CD4-positive, alpha-beta T cell (primary cell): ENCODE data around the gene KCNJ10. TPM values are rescaled to one million over a fixed set of nuclear protein-coding genes. Genes with fewer than 3 reads are reported as not detected.

Source experiments
- ATAC-seq: fragments of 200-7000 bp; cut with Tn5 transposase; one replicate; pipeline ENCODE4 v1.10.0; 2022; ENCODE audit warnings: mild to moderate bottlenecking; ENCODE audit not compliant: poor library complexity
- CTCF ChIA-PET: fragments of 350-600 bp; sonication (Branson Sonifier 250); formaldehyde crosslinking; loops from one replicate; lab custom pipeline; 2021; ENCODE audit warnings: antibody characterized with exemption, inconsistent platforms; lab: Charles Lee
- POLR2A ChIA-PET: fragments of 350-600 bp; sonication (Branson Sonifier 250); formaldehyde crosslinking; loops from one replicate; lab custom pipeline; 2021; ENCODE audit warnings: antibody characterized with exemption, inconsistent platforms; lab: Charles Lee
- DNase-seq, 14 experiments: peaks; one replicate each; pipeline ENCODE4 v3.0.0-alpha.2; 2013 to 2020; ENCODE audit warnings: mixed read lengths in 2 of 14
- H3K27ac ChIP-seq, 2 donors: one replicate each; pipeline versions ENCODE4 v1.5.1 to v1.7.0; 2013; ENCODE audit warnings: low read length in 2 of 2, low read depth in 1 of 2, mild to moderate bottlenecking in 1 of 2
- H3K27me3 ChIP-seq, 2 experiments: 1 replicate in 1 of 2; 2 replicates in 1 of 2; pipeline versions ENCODE4 v1.6.1 to v1.7.0; 2013; ENCODE audit warnings: low read length in 2 of 2, control low read depth in 1 of 2, mild to moderate bottlenecking in 1 of 2, moderate library complexity in 1 of 2; ENCODE audit not compliant: insufficient read depth in 2 of 2, control insufficient read depth in 1 of 2
- H3K36me3 ChIP-seq: one replicate; pipeline ENCODE4 v1.6.1; 2013; ENCODE audit warnings: low read length, control low read depth; ENCODE audit not compliant: insufficient read depth
- H3K4me1 ChIP-seq: one replicate; pipeline ENCODE4 v1.6.1; 2013; ENCODE audit warnings: low read length, control low read depth; ENCODE audit not compliant: insufficient read depth
- H3K4me3 ChIP-seq: one replicate; pipeline ENCODE4 v1.5.1; 2013; ENCODE audit warnings: mild to moderate bottlenecking, low read length, moderate library complexity
- H3K9me3 ChIP-seq, 2 experiments: 1 replicate in 1 of 2; 2 replicates in 1 of 2; pipeline versions ENCODE4 v1.6.1 to v1.7.0; 2013; ENCODE audit warnings: low read length in 2 of 2, mild to moderate bottlenecking in 2 of 2, control low read depth in 1 of 2, moderate library complexity in 1 of 2; ENCODE audit not compliant: control insufficient read depth in 1 of 2, insufficient read depth in 1 of 2
- H3K27ac Mint-ChIP-seq: one replicate; pipeline ENCODE4 v1.8.0; 2020; ENCODE audit warnings: mixed read lengths
- H3K27me3 Mint-ChIP-seq: one replicate; pipeline ENCODE4 v1.8.0; 2021; ENCODE audit warnings: mixed read lengths
- H3K36me3 Mint-ChIP-seq: one replicate; pipeline ENCODE4 v1.8.0; 2021; ENCODE audit warnings: low read depth, mixed read lengths
- H3K4me1 Mint-ChIP-seq: one replicate; pipeline ENCODE4 v1.8.0; 2021; ENCODE audit warnings: low read depth, mixed read lengths
- H3K4me3 Mint-ChIP-seq: one replicate; pipeline ENCODE4 v1.8.0; 2020; ENCODE audit warnings: mild to moderate bottlenecking, mixed read lengths
- H3K9me3 Mint-ChIP-seq: one replicate; pipeline ENCODE4 v1.8.0; 2020; ENCODE audit warnings: mixed read lengths
- CTCF ChIP-seq: fragments of 200-600 bp; IDR thresholded peaks from one replicate; pipeline ENCODE4 v1.8.0; 2022; ENCODE audit warnings: antibody characterized with exemption, mild to moderate bottlenecking
- intact Hi-C, 2 experiments: fragments of 100-400 bp; cut with DNase I in 1 of 2; cut with micrococcal nuclease in 1 of 2; formaldehyde crosslinking; loops; one replicate each; pipeline versions ENCODE4 v1.15.1 to v1.9.0; 2023 to 2025; cut with DNase I, micrococcal nuclease
- total RNA-seq, 174 experiments: library from RNA in 2 of 174; stranded (reverse) in 2 of 174; gene quantifications; one replicate each; pipeline ENCODE4 v1.2.3 and lab custom pipeline; 2021 to 2026

Gene KCNJ10
- total RNA-seq, 2 experiments from 2014 or later = not detected

DNA sequence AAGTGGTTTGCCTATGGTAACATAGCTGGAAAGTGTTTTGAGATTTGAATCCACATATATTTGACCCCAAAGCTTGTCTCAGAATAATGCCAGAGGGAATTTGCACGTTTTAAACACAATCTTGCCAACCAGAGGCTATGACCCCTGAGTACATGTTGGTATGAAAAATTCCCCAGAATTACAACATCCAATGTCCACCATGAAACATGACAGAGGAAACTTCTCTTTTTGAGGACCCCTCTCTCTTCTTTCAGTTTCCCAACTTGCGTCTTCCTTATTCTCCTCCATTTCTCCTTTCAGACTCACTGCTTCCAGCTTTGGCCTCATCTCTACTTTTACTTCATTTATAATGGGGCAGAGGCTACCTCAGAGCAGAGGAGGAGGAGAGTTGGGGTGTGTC is 5.9 kb upstream of the KCNJ10 start:
- Mint-ChIP-seq H3K4me1 (peaks cover under 1% of the 10 kb centered on the region), H3K27me3 (peaks cover 82% of the 10 kb centered on the region), H3K36me3 (no peaks in the 10 kb centered on the region), H3K4me3 (no peak overlapping the region), H3K9me3 (no peaks in the 10 kb centered on the region), H3K27ac (no peak overlapping the region)
- ATAC-seq (no peak), DNase-seq (peak in 1 of 14 experiments; percentile 26)
- ChIA-PET POLR2A (no interaction called here), CTCF (interaction anchor here (1.2 kb wide), 1 partner anchor 10 kb away, joined by 4 read pairs; no protein-coding TSS in a partner anchor)
- Histone ChIP-seq H3K27me3 (peaks cover 28 to 46% of the 10 kb centered on the region in 2 experiments), H3K4me3 (no peak overlapping the region), H3K27ac (no peak overlapping the region), H3K36me3 (no peaks in the 10 kb centered on the region), H3K4me1 (peaks cover 1% of the 10 kb centered on the region), H3K9me3 (no peaks in the 10 kb centered on the region)
- TF ChIP-seq CTCF = no peak
- intact Hi-C loops = no loop called here

- POLR2A ChIA-PET = no interaction called here
- intact Hi-C loops = no loop called here
- TF ChIP-seq CTCF = no peak
- Histone ChIP-seq H3K36me3 (no peaks in the 10 kb centered on the region), H3K9me3 (no peaks in the 10 kb centered on the region), H3K4me3 (no peak overlapping the region), H3K27ac (no peak overlapping the region), H3K4me1 (peaks cover 10% of the 10 kb centered on the region), H3K27me3 (peaks cover 26 to 42% of the 10 kb centered on the region in 2 experiments)
- Mint-ChIP-seq H3K27ac (no peak overlapping the region), H3K9me3 (no peaks in the 10 kb centered on the region), H3K4me1 (peaks cover 8% of the 10 kb centered on the region), H3K27me3 (peaks cover 80% of the 10 kb centered on the region), H3K4me3 (no peak overlapping the region), H3K36me3 (no peaks in the 10 kb centered on the region)
- no peak for ATAC-seq
- no peak for DNase-seq
- CTCF ChIA-PET = interaction anchor here (1.2 kb wide), 1 partner anchor 11 kb away, joined by 4 read pairs; no protein-coding TSS in a partner anchor
Measured at GRCh38 chr1:160074865-160075264, 4.9 kb upstream of the KCNJ10 start.

DNA sequence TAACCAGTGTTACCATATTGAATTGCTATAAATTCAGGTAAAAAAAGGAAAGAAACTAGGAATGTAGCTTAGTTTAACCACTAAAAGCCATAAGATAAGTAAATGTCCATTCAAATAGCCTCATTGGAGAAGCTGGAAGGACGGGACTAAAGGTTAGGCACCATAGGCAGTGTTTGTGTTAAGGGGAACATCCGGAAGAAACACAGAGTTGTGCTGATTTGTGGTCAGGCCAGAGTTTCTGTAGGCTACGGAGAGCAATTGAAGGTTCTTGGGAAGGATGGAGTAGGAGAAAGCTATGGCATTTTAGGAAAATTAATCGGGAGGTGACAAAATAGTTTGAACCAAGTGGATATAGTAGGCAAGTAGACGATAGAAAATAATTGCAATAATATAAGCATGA is 1.3 kb upstream of the KCNJ10 start:
- no peak for TF ChIP-seq CTCF
- Mint-ChIP-seq H3K4me1 (peaks cover 8% of the 10 kb centered on the region), H3K36me3 (no peaks in the 10 kb centered on the region), H3K27ac (no peak overlapping the region), H3K27me3 (peaks cover 56% of the 10 kb centered on the region), H3K9me3 (no peaks in the 10 kb centered on the region), H3K4me3 (no peak overlapping the region)
- H3K9me3 ChIP-seq = no peaks in the 10 kb centered on the region
- DNase-seq = no peak
- intact Hi-C loops = no loop called here
- no peak overlapping the region for H3K27ac ChIP-seq
- ATAC-seq = no peak
- ChIA-PET CTCF (no interaction called here), POLR2A (no interaction called here)
- H3K36me3 ChIP-seq = no peaks in the 10 kb centered on the region
- peaks cover 13% of the 10 kb centered on the region for H3K4me1 ChIP-seq
- no peak overlapping the region for H3K4me3 ChIP-seq
- H3K27me3 ChIP-seq = peaks cover 19 to 30% of the 10 kb centered on the region in 2 experiments
